Astrocyte of the hippocampus (primary cell): ENCODE measurements around the gene WNT3.

Source experiments
- DNase-seq: peaks from one replicate; pipeline ENCODE4 v3.0.0; 2011; ENCODE audit warnings: low read depth, low spot score

The WNT3 gene

GRCh38 chr17:46732160-46732559, 86.3 kb downstream of the WNT3 start:
- no peak for DNase-seq

- no peak for DNase-seq
These were observed 87.8 kb downstream of the WNT3 start for GRCh38 chr17:46730679-46731078.

GRCh38 chr17:46730026-46730425, 88.5 kb downstream of the WNT3 start:
- DNase-seq: no peak

GRCh38 chr17:46727572-46728348, 90.7 kb downstream of the WNT3 start:
- DNase-seq: peak; percentile 85

- DNase-seq: no peak
These were observed 92.3 kb downstream of the WNT3 start for GRCh38 chr17:46726206-46726605.

- peak; percentile 61 for DNase-seq
These were observed 95.7 kb downstream of the WNT3 start for GRCh38 chr17:46722662-46723285.

GRCh38 chr17:46720408-46720807, 98.1 kb downstream of the WNT3 start:
- DNase-seq: no peak

- DNase-seq: no peak
These were observed 98.6 kb downstream of the WNT3 start for GRCh38 chr17:46719891-46720290.

- no peak for DNase-seq
These were observed 100.5 kb downstream of the WNT3 start for GRCh38 chr17:46717999-46718398.
